ENCODE measurements around the gene HABP4. TPM values are rescaled to one million over a fixed set of nuclear protein-coding genes. Genes with fewer than 3 reads are reported as not detected.

The HABP4 gene
- total and polyA plus RNA-seq, 2 donors from 2014 or later: 20.9 to 37.5 TPM

DNA sequence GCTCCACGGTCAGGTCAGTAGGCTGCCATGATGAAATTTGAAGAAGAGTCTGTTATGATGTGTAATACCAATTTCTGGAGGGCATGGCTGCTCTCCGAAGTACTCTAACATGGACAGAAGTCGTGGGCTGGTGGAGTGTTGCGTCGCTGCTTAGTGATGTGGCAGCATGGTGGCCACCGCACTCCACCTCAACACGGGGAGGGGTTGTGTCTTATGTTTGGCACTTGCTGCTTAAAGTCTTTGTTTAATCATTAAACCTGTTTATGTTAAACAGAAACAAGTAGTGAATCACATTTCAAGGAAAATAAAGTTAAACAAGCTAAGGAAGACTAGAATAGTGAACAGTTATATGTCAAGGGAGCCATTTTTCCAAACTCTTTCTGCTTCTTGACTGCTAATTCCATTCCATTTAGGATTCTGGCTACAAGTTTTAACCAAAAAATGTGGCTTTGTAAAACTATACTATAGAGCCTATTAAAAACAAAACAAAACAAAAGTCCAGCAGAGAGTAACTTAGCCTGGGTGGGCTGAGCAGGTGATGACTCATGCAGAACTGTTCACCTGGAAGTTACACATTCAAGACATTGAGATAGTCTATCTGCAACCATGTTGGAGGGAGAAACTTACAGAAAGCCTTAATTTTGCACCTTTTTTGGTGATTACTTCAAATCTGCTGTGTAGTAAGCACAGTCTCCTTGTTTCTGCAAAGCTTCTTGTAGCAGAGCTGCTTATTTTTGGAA lies 9.5 kb downstream of the HABP4 start:
- TF ChIP-seq, protein P1, sequence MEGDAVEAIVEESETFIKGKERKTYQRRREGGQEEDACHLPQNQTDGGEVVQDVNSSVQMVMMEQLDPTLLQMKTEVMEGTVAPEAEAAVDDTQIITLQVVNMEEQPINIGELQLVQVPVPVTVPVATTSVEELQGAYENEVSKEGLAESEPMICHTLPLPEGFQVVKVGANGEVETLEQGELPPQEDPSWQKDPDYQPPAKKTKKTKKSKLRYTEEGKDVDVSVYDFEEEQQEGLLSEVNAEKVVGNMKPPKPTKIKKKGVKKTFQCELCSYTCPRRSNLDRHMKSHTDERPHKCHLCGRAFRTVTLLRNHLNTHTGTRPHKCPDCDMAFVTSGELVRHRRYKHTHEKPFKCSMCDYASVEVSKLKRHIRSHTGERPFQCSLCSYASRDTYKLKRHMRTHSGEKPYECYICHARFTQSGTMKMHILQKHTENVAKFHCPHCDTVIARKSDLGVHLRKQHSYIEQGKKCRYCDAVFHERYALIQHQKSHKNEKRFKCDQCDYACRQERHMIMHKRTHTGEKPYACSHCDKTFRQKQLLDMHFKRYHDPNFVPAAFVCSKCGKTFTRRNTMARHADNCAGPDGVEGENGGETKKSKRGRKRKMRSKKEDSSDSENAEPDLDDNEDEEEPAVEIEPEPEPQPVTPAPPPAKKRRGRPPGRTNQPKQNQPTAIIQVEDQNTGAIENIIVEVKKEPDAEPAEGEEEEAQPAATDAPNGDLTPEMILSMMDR (IDR thresholded peaks at IDR 0.05; ENCODE audit: borderline replicate concordance, extremely low read depth, insufficient read depth): no peak
- FAIRE-seq (no peak), DNase-seq (peak in 2 of 5 donors; percentile 35 to 36)
- H3K27ac ChIP-seq (ENCODE audit: low read depth in 2 of 2, low read length in 2 of 2): no peak overlapping the region
- peaks cover 0 to 7% (median 0%) of the 10 kb centered on the region in 3 donors for H3K36me3 ChIP-seq (ENCODE audit: control insufficient read depth in 2 of 3, insufficient read depth in 3 of 3, low read length in 3 of 3)
- H3K27me3 ChIP-seq (ENCODE audit: control insufficient read depth, insufficient read depth, low read length): no peaks in the 10 kb centered on the region
- no peaks in the 10 kb centered on the region for H3K9me3 ChIP-seq (ENCODE audit: control insufficient read depth in 2 of 3, insufficient read depth in 1 of 3, low read length in 3 of 3)
- no peak overlapping the region for H3K9ac ChIP-seq (ENCODE audit: low read length in 3 of 3)
- H3K4me3 ChIP-seq (ENCODE audit: low read length in 3 of 3): no peak overlapping the region
- intact Hi-C loops (cut with DNase I): no loop called here
- no peaks in the 10 kb centered on the region for H3K4me1 ChIP-seq (ENCODE audit: control insufficient read depth in 2 of 3, insufficient read depth in 2 of 3, low read depth in 1 of 3, low read length in 3 of 3)

DNA sequence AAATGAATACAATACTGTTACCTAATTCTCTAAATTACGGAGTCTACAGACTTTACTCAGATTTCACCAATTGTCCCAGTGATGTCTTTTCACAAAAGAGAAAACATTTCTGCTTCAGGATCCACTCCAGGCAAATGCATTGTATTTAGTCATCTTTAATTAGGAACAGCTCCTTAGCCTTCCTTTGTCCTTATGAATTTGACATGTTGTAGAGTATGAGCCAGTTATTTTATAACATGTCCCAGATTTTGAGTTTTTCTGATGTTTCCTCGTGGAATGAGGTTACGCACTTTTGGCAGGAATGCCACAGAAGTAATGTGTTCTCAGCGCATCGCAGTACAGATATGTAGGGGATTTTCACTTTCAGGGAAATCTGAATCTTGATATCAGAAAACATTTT lies 10.5 kb downstream of the HABP4 start:
- FAIRE-seq: no peak
- H3K4me1 ChIP-seq (ENCODE audit: control insufficient read depth in 2 of 3, insufficient read depth in 2 of 3, low read depth in 1 of 3, low read length in 3 of 3): no peaks in the 10 kb centered on the region
- no peak overlapping the region for H3K9ac ChIP-seq (ENCODE audit: low read length in 3 of 3)
- H3K36me3 ChIP-seq (ENCODE audit: control insufficient read depth in 2 of 3, insufficient read depth in 3 of 3, low read length in 3 of 3): peaks cover 0 to 7% (median 0%) of the 10 kb centered on the region in 3 donors
- no peaks in the 10 kb centered on the region for H3K27me3 ChIP-seq (ENCODE audit: control insufficient read depth, insufficient read depth, low read length)
- intact Hi-C loops (cut with DNase I): no loop called here
- H3K27ac ChIP-seq (ENCODE audit: low read depth in 2 of 2, low read length in 2 of 2): no peak overlapping the region
- no peak for DNase-seq
- no peaks in the 10 kb centered on the region for H3K9me3 ChIP-seq (ENCODE audit: control insufficient read depth in 2 of 3, insufficient read depth in 1 of 3, low read length in 3 of 3)
- no peak overlapping the region for H3K4me3 ChIP-seq (ENCODE audit: low read length in 3 of 3)
- TF ChIP-seq, protein P1 (IDR thresholded peaks at IDR 0.05; ENCODE audit: borderline replicate concordance, extremely low read depth, insufficient read depth): no peak

DNA sequence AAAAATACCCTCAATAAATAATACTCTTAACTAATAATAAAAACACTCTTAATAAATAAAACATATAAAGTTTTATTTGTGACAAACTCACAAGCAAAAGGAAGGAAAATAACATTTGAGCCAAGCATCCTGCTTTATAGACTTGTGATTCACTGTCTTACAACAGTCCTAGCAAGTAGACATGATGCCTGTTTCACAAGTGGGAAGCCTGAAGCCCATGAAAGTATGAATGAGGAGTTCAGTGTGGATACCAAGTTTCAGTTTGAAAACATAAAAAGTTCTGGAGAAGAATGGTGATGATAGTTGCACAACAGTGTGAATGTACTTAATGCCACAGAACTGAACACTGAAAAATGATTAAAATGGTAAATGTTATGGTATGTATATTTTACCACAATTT lies 10.9 kb downstream of the HABP4 start:
- no peak for DNase-seq

More for the DNA sequence above, 10.9 kb downstream of the HABP4 start:
- no peak for FAIRE-seq
- H3K9me3 ChIP-seq (ENCODE audit: control insufficient read depth in 2 of 3, insufficient read depth in 1 of 3, low read length in 3 of 3): no peaks in the 10 kb centered on the region
- no peak overlapping the region for H3K9ac ChIP-seq (ENCODE audit: low read length in 3 of 3)
- H3K4me3 ChIP-seq (ENCODE audit: low read length in 3 of 3): no peak overlapping the region
- H3K27ac ChIP-seq (ENCODE audit: low read depth in 2 of 2, low read length in 2 of 2): no peak overlapping the region
- H3K36me3 ChIP-seq (ENCODE audit: control insufficient read depth in 2 of 3, insufficient read depth in 3 of 3, low read length in 3 of 3): peaks cover 0 to 10% (median 4%) of the 10 kb centered on the region in 3 donors
- no peaks in the 10 kb centered on the region for H3K27me3 ChIP-seq (ENCODE audit: control insufficient read depth, insufficient read depth, low read length)
- no peaks in the 10 kb centered on the region for H3K4me1 ChIP-seq (ENCODE audit: control insufficient read depth in 2 of 3, insufficient read depth in 2 of 3, low read depth in 1 of 3, low read length in 3 of 3)
- TF ChIP-seq, protein P1 (IDR thresholded peaks at IDR 0.05; ENCODE audit: borderline replicate concordance, extremely low read depth, insufficient read depth): no peak
- intact Hi-C loops (cut with DNase I): no loop called here

All from kidney (tissue), 14 donors.